HG02943 (cell line): Measurements from ENCODE around the gene PDLIM5.
"Not testable (repeated sequence)": the region's sequence is repeated elsewhere in the genome, so short reads cannot be mapped to it uniquely, and the experiment has no call there.

Experiments used
- ATAC-seq: cut with Tn5 transposase; IDR thresholded peaks from one replicate; pipeline ENCODE4 v1.9.1; 2021; ENCODE audit warnings: mild to moderate bottlenecking, low read depth, moderate library complexity; ENCODE audit not compliant: unreplicated experiment

PDLIM5 gene

DNA sequence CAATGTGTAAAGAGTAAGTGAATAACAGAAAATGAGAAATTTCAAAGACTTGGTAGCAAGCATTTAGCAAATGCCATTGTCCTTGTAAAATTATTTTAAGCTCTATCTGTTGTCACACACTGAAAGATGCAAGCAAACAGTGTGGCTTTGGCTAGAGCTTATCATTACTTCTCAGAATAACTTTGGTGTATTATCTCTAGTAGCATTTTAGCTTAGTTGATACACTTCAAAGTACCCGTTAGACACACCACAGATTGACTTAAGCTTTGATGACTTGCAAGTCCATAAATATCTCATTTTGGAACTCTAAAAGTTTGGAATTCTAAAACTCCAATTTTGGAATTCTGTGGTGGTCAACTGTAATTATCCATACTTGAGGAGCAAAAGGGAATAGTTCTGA lies 98.6 kb downstream of the PDLIM5 start:
- no peak for ATAC-seq

DNA sequence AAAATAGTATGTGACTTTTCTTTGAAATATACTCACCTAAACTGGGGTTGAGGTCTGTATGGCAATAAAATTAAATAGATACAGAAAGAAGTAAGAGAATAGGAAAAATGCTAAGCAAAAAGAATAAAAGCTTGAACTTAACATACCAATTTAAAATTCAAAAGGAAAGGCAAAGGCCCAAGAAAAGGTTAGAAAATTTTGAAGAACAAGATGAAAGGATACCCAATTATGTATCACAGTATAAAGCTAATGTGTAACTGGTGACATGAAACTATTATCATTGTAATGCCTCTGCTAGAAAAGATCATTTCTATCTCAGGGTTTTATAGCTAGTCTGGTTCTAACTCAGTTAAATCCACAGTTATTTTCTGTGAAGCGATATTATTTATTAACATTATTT lies 99.1 kb downstream of the PDLIM5 start:
- no peak for ATAC-seq

DNA sequence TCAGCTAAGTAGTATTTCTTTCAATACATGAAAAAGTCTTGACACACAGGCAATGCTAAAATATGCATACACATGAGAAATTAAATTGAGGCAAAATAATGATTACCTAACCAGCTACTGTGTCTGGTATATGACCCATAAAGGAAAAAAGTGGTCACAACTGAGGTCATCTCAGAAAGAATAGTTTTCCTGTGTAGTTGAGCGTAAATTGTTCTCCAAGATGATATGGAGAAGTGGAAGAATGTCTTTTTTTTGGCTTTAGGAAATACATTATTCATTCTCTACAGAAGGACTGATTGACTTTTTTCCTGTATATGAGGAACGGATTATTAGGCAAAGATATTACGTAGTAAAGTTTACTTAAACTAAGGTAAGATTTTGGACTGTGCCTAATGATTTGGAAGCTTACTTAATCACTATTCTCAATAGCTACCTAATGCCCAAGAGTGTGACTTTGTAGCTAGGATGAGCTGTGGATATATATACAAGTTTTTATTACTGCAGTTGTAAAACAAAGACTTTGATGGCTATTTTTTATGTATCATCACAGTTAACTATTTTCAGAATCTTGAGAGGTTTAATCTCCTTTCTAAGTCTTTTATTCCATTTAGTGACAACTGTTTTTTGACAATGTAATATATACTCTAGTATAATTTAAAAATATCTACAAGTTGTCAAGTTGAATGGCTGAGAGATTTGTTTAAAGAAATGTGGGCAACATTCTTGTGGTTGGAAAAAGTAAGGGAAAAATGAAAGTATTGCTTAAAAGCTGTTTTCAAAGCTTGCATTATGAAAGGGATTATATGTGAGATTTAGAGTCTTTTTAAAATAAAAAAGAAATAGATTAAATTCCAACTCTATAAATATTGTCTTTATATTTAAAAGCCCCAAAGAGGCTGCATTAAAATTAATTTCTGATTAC lies 100.2 kb downstream of the PDLIM5 start:
- ATAC-seq: no peak

DNA sequence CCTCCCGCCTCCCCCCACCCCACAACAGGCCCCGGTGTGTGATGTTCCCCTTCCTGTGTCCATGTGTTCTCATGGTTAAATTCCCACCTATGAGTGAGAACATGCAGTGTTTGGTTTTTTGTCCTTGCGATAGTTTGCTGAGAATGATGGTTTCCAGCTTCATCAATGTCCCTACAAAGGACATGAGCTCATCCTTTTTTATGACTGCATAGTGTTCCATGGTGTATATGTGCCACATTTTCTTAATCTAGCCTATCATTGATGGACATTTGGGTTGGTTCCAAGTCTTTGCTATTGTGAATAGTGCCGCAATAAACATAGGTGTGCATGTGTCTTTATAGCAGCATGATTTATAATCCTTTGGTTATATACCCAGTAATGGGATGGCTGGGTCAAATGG lies 104.3 kb downstream of the PDLIM5 start:
- not testable (repeated sequence) for ATAC-seq

DNA sequence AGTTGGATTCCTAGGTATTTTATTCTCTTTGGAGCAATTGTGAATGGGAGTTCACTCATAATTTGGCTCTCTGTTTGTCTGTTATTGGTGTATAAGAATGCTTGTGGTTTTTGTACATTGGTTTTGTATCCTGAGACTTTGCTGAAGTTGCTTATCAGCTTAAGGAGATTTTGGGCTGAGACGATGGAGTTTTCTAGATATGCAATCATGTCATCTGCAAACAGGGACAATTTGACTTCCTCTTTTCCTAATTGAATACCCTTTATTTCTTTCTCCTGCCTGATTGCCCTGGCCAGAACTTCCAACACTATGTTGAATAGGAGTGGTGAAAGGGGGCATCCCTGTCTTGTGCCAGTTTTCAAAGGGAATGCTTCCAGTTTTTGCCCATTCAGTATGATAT lies 105.9 kb downstream of the PDLIM5 start:
- not testable (repeated sequence) for ATAC-seq

DNA sequence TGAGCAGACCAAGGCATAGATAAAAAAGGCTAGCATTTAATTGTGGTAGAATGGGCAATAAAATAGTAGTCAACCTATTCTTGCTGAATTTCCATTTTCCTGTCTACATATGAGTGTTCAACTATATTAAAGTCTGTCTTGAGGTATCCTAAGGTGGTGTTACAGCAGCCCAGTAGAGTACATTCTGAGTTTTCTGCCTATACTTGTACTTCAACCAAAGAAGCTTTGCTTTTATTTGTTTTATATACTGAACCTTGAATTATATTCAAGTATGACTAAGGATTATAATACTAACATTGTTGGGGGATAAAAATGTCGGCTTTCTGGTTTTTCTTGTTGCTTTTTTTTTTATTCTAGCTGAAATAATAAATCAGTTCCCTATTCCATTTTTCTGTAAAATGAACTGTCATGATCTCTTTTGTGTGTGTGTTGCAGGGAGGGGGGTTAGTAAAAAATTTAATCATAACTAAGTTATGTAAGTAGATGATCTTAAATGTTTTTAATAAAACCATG lies 106.7 kb downstream of the PDLIM5 start:
- no peak for ATAC-seq

DNA sequence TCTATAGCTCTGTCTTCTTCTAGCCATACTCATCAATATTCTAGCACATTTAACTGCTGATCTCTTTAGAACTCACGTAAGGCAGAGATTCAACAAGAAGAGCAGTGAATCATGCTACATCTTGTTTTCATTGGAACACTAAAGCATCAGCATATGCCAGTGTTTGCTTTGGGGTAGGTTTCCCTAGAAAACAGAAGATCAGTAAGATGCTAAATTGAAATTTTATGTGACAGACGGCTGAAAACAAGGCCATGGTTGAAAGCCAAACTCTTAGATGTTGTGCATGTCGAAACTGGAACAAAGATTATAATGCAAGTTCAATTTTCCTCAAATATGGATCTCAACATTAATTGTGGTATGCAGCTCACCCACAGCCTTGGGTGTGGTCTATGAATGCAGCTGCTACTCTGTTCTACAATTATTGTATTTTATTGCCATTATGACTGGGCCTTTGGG lies 107.6 kb downstream of the PDLIM5 start:
- no peak for ATAC-seq

DNA sequence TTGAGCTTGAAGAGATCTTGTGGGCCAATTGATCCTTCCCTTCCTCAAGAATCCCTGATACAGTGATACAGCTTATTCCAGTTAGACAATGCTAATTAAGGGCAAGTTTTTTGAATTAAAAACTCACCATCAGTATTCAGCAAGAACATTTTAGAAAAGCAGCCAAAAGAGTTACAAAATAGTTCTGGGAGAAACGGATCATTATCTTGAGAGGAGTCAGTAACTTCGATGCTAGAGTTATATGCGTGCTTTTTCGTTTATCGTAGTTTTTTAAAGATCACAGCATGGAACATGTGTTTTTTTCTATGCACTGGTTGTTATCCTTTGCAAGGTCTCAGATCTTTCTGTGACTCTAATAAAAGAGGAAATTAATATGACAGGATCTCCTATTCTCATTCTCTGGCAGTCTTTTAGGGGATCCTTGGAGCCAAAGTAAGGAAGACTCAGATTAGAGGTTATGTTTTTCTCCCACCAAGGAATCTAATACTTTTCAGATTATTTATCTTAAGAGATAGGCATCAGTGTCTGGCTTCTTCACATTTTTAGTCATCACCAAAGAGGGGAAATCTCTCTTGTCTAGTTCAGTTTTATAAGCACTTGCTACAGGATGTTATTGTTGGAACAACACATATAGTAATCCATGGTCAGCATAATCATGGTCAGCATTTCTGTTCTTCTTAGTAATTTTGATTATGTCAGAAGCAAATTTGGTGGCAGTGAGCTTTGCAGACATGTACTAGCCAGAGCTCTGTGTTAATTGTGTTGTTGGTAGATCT lies 109.7 kb downstream of the PDLIM5 start:
- ATAC-seq: no peak

DNA sequence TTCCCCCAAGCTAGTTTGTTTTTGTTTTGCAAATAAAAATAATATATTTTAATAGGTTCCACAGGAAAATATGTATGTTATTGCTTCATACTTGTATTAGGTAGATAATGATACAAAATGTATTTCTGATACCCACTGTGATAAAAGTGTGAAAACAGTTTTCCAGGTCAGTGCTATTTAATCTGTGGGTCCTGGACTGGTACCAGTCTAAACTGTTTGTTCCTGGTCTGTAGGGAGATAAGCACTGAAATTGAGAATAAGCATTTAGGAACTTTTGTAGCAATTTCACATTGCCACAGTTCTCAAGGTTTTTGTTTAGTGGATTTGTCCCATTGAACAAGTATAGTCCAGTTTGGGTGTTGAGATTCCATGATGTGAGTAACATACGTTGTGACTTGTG lies 110.5 kb downstream of the PDLIM5 start:
- no peak for ATAC-seq

DNA sequence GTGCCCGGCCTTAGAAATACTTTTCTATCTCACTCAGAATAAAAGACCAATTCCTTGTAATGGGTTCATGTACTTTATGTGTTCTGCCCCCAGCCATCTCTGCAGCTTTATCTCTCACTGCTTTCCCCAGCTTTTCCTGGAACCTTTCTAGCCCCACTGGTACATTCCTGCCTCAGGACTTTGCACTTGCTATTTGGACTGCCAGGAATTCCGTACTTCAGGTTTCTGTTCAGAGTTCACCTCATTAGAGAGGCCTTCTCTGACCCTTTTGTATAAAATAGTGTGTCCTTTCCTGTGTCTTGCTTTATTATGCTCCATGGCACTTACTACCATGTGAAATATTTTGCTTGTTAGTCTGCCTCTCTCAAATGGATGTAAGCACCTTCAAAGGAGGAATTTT lies 112.5 kb downstream of the PDLIM5 start:
- ATAC-seq: no peak

DNA sequence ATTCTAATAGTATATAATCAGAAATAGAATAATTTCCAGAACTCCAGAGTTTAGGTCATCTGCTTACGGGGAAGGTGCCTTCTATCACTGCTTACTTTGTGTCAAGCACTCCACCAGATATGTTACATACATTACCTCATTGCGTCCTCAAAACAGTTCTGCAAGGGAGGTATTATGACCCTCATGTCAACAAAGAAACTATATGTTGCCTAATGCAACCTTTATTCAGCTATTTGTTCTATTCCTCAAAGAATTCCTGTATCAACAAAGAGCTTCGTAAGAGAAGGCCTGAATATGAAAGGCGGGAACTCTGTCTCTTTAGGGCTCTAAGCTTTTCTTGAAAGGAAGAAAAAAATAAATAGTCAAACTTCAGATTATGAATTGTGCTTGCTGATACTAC lies 114.7 kb downstream of the PDLIM5 start:
- no peak for ATAC-seq

DNA sequence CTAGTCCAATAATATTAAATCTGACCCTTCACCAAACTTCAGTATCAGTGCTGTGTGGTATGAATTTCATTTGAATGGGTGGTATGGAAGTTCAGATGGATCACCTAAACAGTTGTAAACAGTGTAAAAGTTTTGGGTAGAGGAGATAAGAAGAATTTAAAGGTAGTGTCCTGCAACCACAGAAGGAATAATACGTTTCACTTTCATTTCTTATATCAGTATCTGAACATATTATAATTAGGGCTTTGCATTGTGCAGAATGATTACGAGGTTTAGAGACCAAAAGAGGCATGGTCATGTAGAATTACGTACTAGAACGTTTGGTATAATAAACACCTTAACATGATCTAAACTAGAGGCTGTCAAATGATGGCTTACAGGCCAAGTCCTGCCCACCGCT lies 116.1 kb downstream of the PDLIM5 start:
- ATAC-seq: no peak

DNA sequence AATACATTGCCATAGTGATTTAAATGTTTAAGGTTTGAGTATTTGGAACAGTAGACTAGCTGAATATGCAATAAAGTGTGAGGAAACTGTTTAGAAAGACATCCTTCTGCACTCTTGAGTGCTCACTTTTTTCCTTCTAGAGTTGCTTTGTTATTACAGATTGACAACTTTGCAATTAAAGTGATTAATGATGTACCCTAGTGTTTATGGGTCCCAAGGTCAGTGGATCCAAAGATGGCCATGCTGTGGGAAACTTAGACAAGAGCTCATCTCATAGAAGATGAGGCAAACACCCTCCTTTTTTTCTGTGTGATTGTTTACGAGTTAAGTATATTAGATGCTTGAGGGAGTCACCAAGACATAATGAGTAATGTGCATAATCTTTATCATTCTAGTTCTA lies 118.8 kb downstream of the PDLIM5 start:
- no peak for ATAC-seq

DNA sequence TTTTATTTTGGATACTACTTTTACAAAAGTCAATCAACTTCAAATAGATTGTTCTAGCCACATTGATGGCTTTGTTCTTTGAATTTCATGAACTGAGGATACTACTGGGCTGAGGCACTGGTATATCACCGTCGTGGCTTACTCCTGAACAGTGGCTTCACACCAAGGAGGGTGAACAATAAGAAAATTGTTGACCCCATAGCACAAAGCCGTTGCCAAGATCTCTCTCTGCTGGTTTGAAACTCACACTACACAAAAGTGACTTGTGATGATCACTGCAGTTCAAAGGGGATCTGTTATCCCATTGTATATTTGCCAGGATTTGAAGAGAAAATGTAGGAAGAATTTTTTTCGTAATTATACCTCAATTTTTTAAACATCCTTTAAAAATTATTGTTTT lies 119.6 kb downstream of the PDLIM5 start:
- ATAC-seq: no peak

DNA sequence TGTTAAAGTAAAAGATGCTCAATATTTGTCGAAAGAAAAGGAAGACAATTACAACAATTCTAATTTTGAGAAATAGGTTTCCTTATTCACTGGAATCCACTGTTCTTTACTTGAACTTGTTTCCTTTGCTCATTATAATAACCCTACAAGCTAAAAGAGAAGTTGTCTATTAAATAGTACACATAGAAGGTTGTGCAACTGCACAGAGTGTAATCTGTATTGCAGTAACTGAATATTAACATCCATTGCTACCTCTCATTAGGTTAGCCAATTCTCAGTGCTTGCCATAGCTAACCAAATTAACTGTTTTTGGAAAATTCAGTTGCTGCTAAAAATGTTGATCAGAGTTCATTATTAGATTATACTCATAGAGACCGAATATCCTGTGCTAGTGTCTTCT lies 120.0 kb downstream of the PDLIM5 start:
- ATAC-seq: no peak

DNA sequence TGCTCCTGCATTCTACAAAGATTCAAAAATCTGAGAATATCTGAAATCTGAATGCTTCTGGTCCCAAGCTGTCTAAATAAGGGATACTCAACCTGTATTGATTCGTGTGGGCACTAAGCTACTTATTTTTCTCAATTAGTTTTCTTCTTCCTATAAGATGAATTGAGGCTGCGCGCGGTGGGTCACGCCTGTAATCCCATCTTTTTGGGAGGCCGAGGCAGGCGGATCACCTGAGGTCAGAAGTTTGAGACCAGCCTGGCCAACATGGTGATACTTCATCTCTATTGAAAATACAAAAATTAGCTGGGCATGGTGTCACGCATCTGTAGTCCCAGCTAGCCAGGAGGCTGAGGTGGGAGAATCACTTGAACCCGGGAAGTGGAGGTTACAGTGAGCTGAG lies 122.3 kb downstream of the PDLIM5 start:
- no peak for ATAC-seq

DNA sequence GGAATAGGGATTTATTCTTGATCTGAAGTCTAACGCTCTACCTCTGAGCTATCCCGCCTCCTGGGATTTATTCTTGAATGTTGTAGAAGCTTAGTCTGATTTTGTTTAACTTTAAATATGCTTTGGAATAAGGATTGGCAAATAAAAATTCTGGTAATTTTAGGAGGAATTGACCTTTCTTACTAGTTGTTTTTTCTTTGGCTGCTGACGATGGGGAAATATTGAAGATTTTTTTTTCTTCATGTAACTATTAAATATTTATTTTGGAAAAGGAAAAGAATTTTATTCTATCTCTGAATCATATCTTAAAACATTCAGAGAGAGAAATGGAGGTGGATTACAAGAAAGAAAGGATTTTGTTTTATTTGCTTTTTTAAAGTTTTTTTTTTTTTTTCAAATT lies 122.9 kb downstream of the PDLIM5 start:
- ATAC-seq: no peak

DNA sequence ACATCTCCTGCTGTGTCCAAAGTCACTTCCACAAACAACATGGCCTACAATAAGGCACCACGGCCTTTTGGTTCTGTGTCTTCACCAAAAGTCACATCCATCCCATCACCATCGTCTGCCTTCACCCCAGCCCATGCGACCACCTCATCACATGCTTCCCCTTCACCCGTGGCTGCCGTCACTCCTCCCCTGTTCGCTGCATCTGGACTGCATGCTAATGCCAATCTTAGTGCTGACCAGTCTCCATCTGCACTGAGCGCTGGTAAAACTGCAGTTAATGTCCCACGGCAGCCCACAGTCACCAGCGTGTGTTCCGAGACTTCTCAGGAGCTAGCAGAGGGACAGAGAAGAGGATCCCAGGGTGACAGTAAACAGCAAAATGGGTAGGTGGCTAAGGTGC lies 123.9 kb downstream of the PDLIM5 start:
- no peak for ATAC-seq

DNA sequence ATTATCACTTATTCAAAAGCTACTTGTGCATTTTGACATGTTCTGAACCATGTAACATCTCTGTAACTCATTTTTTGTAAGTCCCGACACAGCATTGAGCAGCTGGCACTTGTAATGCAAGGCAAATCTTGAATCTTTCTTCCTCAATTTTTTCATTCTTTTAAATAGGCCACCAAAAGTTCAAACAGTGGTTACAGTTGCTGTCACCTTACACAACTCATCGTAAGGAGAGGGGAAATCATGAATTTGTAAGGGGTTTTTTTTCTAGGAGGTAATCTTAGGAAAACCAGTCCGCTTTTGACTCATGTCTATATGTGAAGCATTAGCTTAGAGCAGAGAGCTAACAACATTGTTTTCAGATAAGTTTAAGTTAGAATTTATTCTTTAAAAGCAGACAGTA lies 124.5 kb downstream of the PDLIM5 start:
- no peak for ATAC-seq

DNA sequence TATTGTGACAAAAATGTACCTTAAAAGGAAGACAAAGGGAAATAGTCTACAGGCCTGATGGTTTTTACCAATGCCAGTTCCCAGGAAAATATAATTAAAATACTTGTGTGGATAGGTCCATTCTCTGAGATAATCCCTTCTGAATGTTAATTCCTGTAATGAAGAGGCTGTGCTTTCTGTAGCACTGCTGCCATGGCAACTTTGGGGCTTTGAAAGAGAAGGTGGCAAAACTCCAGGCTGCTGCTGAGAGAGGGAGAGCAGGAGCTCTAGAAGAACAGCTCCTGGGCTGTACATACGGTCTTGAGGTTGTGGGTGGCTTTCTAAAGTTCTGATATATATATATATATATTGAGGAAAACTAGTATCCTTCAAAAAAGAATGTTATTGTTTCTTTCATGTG lies 125.4 kb downstream of the PDLIM5 start:
- no peak for ATAC-seq

DNA sequence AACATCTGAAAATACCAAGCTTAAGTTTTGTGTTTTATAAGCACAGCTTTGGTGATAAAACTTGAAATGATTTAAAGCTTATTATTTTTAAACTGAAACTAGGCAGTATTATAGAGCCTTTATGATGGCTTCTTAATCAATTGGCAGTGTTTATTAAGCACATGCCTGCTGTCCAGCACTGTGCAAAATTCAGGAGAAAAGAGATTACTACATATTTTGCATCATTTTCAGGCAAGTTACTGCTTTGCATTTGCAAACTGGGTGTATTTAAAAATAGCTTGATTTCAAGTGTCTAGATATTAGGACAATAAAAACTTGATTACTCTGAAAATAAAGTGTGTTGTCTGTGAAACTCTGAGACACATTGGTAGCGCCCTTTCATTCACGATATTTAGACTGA lies 126.5 kb downstream of the PDLIM5 start:
- ATAC-seq: no peak

DNA sequence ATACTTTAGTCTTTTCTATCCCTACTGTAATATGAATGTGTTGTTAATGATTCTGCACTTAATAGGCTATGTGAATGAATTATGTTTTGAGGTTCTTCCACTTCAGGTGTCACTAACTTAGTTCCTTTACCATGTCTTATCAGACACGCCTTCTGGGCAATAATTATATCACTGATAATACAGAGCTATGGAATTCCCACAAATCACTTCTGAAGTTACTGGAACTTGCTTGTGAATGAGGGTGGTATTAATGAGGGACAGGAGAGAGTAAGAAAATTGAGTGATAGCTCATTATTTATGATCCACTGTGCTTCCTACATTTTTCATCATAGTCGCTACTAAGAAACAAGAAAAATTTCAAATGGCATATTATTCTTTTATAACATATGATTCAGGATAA lies 130.0 kb downstream of the PDLIM5 start:
- ATAC-seq: no peak
